PC-9 (cell line): ENCODE measurements around the gene NFYC.

ENCODE experiments used
- EZH2 ChIP-seq: fragments of 200-600 bp; sonication (generic); IDR thresholded peaks from 2 replicates; pipeline ENCODE4 v1.8.0; 2017; ENCODE audit warnings: antibody characterized with exemption, low read depth
- TF ChIP-seq, protein P1 (sequence below): fragments of 200-600 bp; sonication (generic); conservative IDR thresholded peaks from 2 replicates; pipeline ENCODE4 v1.6.1; 2017; ENCODE audit warnings: mixed run types, antibody characterized with exemption, mild to moderate bottlenecking, moderate library complexity

DNA sequence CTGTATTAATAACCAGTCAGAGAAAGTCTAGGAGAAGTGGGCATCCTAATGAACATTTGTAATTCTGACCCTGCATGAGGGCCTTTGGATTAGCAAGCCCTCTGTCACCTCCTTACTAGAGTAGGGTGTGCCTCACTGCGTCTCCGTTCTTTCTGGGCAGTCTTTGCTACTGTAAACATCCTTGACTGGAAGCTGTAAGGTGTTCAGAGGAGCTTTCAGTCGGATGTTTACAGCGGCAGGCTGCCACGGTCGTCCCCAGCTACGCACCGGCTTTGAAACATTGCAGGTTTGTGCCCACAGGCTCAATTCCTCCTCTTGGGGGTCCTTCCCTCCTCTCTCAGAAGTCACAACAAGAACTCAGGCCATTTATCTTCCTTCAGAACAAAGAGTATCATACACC lies 62.7 kb downstream of the NFYC start:
- TF ChIP-seq, protein P1, sequence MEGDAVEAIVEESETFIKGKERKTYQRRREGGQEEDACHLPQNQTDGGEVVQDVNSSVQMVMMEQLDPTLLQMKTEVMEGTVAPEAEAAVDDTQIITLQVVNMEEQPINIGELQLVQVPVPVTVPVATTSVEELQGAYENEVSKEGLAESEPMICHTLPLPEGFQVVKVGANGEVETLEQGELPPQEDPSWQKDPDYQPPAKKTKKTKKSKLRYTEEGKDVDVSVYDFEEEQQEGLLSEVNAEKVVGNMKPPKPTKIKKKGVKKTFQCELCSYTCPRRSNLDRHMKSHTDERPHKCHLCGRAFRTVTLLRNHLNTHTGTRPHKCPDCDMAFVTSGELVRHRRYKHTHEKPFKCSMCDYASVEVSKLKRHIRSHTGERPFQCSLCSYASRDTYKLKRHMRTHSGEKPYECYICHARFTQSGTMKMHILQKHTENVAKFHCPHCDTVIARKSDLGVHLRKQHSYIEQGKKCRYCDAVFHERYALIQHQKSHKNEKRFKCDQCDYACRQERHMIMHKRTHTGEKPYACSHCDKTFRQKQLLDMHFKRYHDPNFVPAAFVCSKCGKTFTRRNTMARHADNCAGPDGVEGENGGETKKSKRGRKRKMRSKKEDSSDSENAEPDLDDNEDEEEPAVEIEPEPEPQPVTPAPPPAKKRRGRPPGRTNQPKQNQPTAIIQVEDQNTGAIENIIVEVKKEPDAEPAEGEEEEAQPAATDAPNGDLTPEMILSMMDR, result no peak
- TF ChIP-seq EZH2, result no peak
